ENCODE data around the gene SYS1. TPM values are rescaled to one million over a fixed set of nuclear protein-coding genes. Genes with fewer than 3 reads are reported as not detected.

Gene SYS1
- total RNA-seq, 4 donors from 2014 or later, result 29.3 to 55.3 (median 34.7) TPM

DNA sequence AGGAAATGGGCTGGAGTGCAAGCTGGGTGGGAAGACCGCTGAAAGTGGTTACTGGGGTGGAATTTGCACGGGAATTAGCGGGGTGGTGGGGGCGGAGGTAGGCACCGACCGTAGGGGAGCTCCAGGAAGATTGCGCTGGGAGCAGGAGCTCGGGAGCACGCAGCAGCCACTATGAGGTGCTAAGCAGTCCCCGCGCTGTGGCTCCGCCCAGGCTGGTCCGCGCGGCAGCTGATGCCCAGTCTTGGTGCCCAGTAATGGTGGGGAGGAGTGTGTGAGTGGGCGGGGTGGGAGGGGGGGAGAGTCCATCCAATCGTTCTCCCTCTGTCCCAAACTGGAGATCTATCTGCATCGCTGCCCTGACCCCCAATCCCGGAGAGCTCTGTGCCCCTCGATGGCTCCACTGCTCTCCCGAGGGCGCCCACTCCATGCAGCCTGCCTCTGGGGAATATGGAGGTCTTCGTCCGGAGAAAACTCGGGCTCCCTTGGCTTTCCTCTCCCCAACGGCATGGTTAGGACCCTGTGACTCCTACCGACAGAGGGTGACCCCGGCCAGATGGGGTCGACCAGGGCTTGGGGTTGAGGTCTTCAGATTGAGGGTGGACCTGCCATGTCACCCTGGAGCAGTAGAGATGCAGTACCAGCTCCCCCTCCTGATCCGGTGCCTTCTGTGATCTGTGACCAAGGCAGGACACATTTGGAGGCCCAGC is 9.8 kb downstream of the SYS1 start:
- H3K36me3 ChIP-seq, result peaks cover 0 to 32% of the 10 kb centered on the region in 2 donors
- H3K4me1 ChIP-seq, result peaks cover 0 to 27% (median 6%) of the 10 kb centered on the region in 3 donors
- TF ChIP-seq, protein P1, sequence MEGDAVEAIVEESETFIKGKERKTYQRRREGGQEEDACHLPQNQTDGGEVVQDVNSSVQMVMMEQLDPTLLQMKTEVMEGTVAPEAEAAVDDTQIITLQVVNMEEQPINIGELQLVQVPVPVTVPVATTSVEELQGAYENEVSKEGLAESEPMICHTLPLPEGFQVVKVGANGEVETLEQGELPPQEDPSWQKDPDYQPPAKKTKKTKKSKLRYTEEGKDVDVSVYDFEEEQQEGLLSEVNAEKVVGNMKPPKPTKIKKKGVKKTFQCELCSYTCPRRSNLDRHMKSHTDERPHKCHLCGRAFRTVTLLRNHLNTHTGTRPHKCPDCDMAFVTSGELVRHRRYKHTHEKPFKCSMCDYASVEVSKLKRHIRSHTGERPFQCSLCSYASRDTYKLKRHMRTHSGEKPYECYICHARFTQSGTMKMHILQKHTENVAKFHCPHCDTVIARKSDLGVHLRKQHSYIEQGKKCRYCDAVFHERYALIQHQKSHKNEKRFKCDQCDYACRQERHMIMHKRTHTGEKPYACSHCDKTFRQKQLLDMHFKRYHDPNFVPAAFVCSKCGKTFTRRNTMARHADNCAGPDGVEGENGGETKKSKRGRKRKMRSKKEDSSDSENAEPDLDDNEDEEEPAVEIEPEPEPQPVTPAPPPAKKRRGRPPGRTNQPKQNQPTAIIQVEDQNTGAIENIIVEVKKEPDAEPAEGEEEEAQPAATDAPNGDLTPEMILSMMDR (IDR thresholded peaks at IDR 0.05), result no peak
- TF ChIP-seq EP300 (IDR thresholded peaks at IDR 0.05) (no peak), POLR2A (IDR thresholded peaks at IDR 0.05) (no peak), POLR2AphosphoS5 (IDR thresholded peaks at IDR 0.05) (no peak)
- WGBS, 2 donors (ENCODE audit: low coverage in 1 of 2), result 38 to 39% methylated on average over 7 to 10 of the region's 30 CpGs
- peak overlapping the region in 1 of 2 donors; percentile 57 for H3K4me3 ChIP-seq
- peak overlapping the region; percentile 60 to 87 (median 82) for H3K27ac ChIP-seq
- H3K9me3 ChIP-seq, result no peaks in the 10 kb centered on the region
- ATAC-seq, result peak; percentile 44
- no peaks in the 10 kb centered on the region for H3K27me3 ChIP-seq

DNA sequence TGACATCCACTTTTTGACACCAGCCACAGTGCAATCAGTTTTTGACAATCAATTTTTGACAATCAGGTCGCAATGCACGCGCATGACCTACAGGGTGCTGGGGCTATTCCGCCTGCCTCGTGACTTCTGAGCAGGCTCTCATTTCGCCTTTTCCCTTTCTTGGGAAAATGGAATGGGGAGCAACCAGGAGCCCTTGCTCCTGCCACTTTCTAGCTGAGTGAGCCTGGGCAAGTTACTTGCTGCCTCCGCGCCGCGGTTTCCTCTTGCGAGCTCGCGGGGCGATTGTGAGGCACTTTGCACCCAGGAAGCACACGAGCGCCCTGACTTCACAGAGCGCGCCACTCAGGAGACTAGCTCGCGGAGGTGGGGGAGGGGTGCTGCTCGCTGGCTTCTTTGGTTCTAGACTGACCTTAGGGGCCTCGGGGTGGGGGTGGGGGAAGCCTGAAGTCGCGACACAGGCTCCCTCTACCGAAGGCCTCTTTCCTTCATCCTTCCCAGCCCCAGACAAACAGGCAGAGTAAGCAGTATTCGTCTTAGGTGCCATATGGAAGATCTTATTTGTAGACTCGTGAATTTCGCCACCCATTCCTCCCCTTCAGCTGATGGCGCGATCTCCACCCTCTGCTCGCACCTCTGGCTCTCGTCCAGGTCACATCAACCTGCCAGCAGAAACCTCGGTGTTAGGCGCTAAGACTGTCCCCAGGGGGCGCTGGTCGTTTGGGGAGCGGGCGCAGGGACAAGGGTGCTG is 10.6 kb downstream of the SYS1 start:
- peak; percentile 93 for ATAC-seq
- peaks cover 0 to 26% (median 6%) of the 10 kb centered on the region in 3 donors for H3K4me1 ChIP-seq

GRCh38 chr20:45374101-45374467 is 11.1 kb downstream of the SYS1 start:
- Histone ChIP-seq H3K36me3 (peaks cover 0 to 19% of the 10 kb centered on the region in 2 donors), H3K27me3 (no peaks in the 10 kb centered on the region), H3K27ac (peak overlapping the region in 3 of 4 donors; percentile 80 to 87 (median 84)), H3K4me3 (peak overlapping the region in 1 of 2 donors; percentile 57), H3K9me3 (no peaks in the 10 kb centered on the region), H3K4me1 (peaks cover 0 to 26% (median 6%) of the 10 kb centered on the region in 3 donors)
- WGBS, 2 donors (ENCODE audit: low coverage in 1 of 2), result 12 to 56% methylated on average over 3 to 9 of the region's 9 CpGs
- TF ChIP-seq, protein P1 (IDR thresholded peaks at IDR 0.05), result no peak
- no peak for TF ChIP-seq POLR2A (IDR thresholded peaks at IDR 0.05)
- TF ChIP-seq POLR2AphosphoS5 (IDR thresholded peaks at IDR 0.05), result no peak
- TF ChIP-seq EP300 (IDR thresholded peaks at IDR 0.05), result no peak
- no peak for ATAC-seq

More for the DNA sequence above, 10.6 kb downstream of the SYS1 start:
- Histone ChIP-seq H3K27ac (peak overlapping the region; percentile 60 to 87 (median 82)), H3K4me3 (peak overlapping the region; percentile 44 to 57), H3K36me3 (peaks cover 0 to 25% of the 10 kb centered on the region in 2 donors), H3K27me3 (no peaks in the 10 kb centered on the region), H3K9me3 (no peaks in the 10 kb centered on the region)
- TF ChIP-seq, protein P1 (IDR thresholded peaks at IDR 0.05), result peak; percentile 68 to 94 (median 94)
- TF ChIP-seq EP300 (IDR thresholded peaks at IDR 0.05), result no peak
- peak; percentile 77 for TF ChIP-seq POLR2AphosphoS5 (IDR thresholded peaks at IDR 0.05)
- no peak for TF ChIP-seq POLR2A (IDR thresholded peaks at IDR 0.05)
- WGBS, 2 donors (ENCODE audit: low coverage in 1 of 2), result 8% methylated on average over 13 of the region's 38 CpGs; no CpG with 5 or more reads in 1 of the 2 donors

DNA sequence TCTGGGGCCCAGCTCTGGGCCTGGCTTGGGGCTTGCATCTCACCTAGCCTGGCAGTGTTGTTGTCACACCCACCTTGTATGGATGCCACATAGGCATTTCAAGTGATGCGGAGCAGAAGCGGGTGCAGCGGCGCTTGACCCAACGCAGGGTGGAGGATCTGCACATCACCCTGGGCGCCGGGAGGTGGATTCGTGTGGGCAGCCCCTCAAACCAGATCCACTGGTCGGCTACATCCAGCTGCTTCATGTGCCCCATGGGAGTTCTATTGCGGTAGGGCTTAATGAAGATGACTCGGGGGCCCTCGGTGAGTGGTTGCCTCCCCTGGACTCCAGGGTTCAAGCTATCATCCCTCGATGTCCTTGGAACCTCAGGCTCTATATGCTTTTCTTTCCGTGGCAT is 12.0 kb downstream of the SYS1 start:
- Histone ChIP-seq H3K4me3 (no peak overlapping the region), H3K27ac (peak overlapping the region in 1 of 4 donors; percentile 87), H3K4me1 (peaks cover 0 to 26% (median 6%) of the 10 kb centered on the region in 3 donors), H3K9me3 (no peaks in the 10 kb centered on the region), H3K36me3 (peaks cover 0 to 13% of the 10 kb centered on the region in 2 donors), H3K27me3 (no peaks in the 10 kb centered on the region)
- TF ChIP-seq POLR2AphosphoS5 (IDR thresholded peaks at IDR 0.05), result no peak
- TF ChIP-seq EP300 (IDR thresholded peaks at IDR 0.05), result no peak
- TF ChIP-seq, protein P1 (IDR thresholded peaks at IDR 0.05), result no peak
- no peak for TF ChIP-seq POLR2A (IDR thresholded peaks at IDR 0.05)
- WGBS, 2 donors (ENCODE audit: low coverage in 1 of 2), result 98% methylated on average over 7 of the region's 14 CpGs; no CpG with 5 or more reads in 1 of the 2 donors
- no peak for ATAC-seq
